Right atrium auricular region (tissue), 2 donors: ENCODE results near the gene AOC2. TPM values are rescaled to one million over a fixed set of nuclear protein-coding genes. Genes with fewer than 3 reads are reported as not detected.

Experiments used
- DNase-seq: peaks from one replicate; pipeline ENCODE4 v3.0.0-alpha.2; 2019; ENCODE audit warnings: low spot score
- H3K27ac ChIP-seq, 2 donors: fragments of 200-600 bp; sonication (generic); 1 replicate in 1 of 2; 2 replicates in 1 of 2; pipeline ENCODE4 v1.5.1; 2016 to 2019
- H3K27me3 ChIP-seq, 2 donors: fragments of 200-600 bp; sonication (generic); one replicate each; pipeline versions ENCODE4 v1.5.1 to v1.6.0; 2017 to 2019
- H3K36me3 ChIP-seq: fragments of 200-600 bp; sonication (generic); one replicate; pipeline ENCODE4 v1.5.1; 2016
- H3K4me1 ChIP-seq, 2 donors: fragments of 200-600 bp; sonication (generic); one replicate each; pipeline versions ENCODE4 v1.5.1 to v1.6.0; 2017 to 2019
- H3K4me3 ChIP-seq, 2 donors: fragments of 200-600 bp; sonication (generic); 1 replicate in 1 of 2; 2 replicates in 1 of 2; pipeline ENCODE4 v1.5.1; 2017 to 2019; ENCODE audit warnings: mild to moderate bottlenecking in 1 of 2, moderate library complexity in 1 of 2
- H3K9me3 ChIP-seq, 2 donors: fragments of 200-600 bp; sonication (generic); one replicate each; pipeline ENCODE4 v1.5.1; 2019
- total RNA-seq, 2 donors: library from RNA; depleted of rRNA; stranded (reverse); fragments of >200 nt; gene quantifications; one replicate each; pipeline ENCODE4 v1.1.0, GENCODE V29; 2016
- TF ChIP-seq, protein P1 (sequence below), 2 donors: fragments of 200-600 bp; sonication (generic); IDR thresholded peaks; one replicate each; pipeline ENCODE4 v1.5.1; 2019; ENCODE audit warnings: antibody characterized with exemption in 2 of 2

The AOC2 gene
- total RNA-seq, 2 donors from 2014 or later: 0.55 TPM; not detected in 1

DNA sequence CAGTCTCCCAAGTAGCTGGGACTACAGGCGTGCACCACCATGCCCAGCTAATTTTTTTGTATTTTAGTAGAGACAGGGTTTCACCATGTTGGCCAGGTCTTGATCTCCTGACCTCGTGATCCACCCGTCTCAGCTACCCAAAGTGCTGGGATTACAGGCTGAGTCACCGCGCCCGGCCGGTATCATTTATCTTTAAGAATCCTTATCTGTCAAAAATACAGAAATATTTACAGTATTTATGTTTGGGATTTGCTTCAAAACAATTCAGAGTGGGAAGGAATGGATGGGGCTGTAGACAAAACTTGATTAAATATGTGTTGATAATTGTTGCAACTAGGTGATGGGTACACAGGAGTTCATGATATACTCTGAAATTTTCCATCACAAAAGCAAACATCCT lies 23.2 kb upstream of the AOC2 start:
- H3K27me3 ChIP-seq: no peaks in the 10 kb centered on the region
- H3K4me3 ChIP-seq: no peak overlapping the region
- no peak overlapping the region for H3K27ac ChIP-seq
- H3K9me3 ChIP-seq: no peaks in the 10 kb centered on the region
- DNase-seq: no peak
- peaks cover 50% of the 10 kb centered on the region for H3K36me3 ChIP-seq
- TF ChIP-seq, protein P1, sequence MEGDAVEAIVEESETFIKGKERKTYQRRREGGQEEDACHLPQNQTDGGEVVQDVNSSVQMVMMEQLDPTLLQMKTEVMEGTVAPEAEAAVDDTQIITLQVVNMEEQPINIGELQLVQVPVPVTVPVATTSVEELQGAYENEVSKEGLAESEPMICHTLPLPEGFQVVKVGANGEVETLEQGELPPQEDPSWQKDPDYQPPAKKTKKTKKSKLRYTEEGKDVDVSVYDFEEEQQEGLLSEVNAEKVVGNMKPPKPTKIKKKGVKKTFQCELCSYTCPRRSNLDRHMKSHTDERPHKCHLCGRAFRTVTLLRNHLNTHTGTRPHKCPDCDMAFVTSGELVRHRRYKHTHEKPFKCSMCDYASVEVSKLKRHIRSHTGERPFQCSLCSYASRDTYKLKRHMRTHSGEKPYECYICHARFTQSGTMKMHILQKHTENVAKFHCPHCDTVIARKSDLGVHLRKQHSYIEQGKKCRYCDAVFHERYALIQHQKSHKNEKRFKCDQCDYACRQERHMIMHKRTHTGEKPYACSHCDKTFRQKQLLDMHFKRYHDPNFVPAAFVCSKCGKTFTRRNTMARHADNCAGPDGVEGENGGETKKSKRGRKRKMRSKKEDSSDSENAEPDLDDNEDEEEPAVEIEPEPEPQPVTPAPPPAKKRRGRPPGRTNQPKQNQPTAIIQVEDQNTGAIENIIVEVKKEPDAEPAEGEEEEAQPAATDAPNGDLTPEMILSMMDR (IDR thresholded peaks at IDR 0.05): no peak
- H3K4me1 ChIP-seq: peaks cover 0 to 16% of the 10 kb centered on the region in 2 donors

DNA sequence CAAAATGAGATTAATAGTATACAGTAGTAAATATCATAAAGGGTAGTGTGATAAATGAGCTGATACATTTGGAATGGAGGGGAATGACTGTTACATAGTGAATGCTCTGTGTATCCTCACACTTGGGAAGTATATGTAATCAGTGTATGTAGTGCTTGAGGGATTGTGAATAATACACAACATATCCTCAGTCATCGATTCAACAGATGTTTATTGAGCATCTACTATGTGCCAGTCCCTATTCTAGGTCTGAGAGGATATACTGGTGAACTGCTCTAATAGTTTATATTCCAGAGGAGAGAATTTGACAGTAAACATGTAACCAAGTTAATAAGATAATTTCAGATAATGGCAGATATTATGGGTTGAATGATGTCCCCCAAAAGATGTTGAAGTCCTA lies 16.9 kb upstream of the AOC2 start:
- Histone ChIP-seq H3K27me3 (no peaks in the 10 kb centered on the region), H3K36me3 (no peaks in the 10 kb centered on the region), H3K27ac (no peak overlapping the region), H3K4me1 (peaks cover 0 to 19% of the 10 kb centered on the region in 2 donors), H3K4me3 (no peak overlapping the region), H3K9me3 (no peaks in the 10 kb centered on the region)
- DNase-seq: no peak
- TF ChIP-seq, protein P1 (IDR thresholded peaks at IDR 0.05): no peak

DNA sequence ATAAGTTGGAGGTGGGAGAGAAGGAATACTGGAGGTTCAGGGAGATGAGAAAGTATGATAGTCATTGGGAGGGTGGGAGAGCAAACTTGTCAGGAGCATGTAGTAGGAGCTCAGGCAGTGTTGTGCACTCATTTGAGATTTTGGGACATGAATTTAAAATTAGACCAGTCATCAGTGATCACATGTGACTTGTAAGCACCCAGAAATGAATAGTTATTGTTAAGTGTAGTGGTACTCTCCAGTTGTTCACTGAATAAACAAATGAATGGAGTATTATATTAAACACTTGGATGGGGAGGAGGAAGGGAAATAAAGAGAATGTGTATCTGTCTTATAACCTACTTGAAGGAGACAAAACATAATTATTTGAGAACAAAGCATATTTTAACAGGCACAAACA lies 13.4 kb upstream of the AOC2 start:
- Histone ChIP-seq H3K9me3 (no peaks in the 10 kb centered on the region), H3K27me3 (no peaks in the 10 kb centered on the region), H3K27ac (no peak overlapping the region), H3K4me3 (no peak overlapping the region), H3K36me3 (peaks cover 4% of the 10 kb centered on the region), H3K4me1 (peaks cover 0 to 22% of the 10 kb centered on the region in 2 donors)
- no peak for DNase-seq
- TF ChIP-seq, protein P1 (IDR thresholded peaks at IDR 0.05): no peak

- DNase-seq: no peak
- Histone ChIP-seq H3K36me3 (peaks cover 15% of the 10 kb centered on the region), H3K4me1 (peaks cover 0 to 22% of the 10 kb centered on the region in 2 donors), H3K27ac (peak overlapping the region; percentile 85 to 89), H3K4me3 (peak overlapping the region; percentile 75 to 93), H3K27me3 (no peaks in the 10 kb centered on the region), H3K9me3 (no peaks in the 10 kb centered on the region)
- TF ChIP-seq, protein P1 (IDR thresholded peaks at IDR 0.05): no peak
Measured at GRCh38 chr17:42832213-42832933, 12.0 kb upstream of the AOC2 start.

GRCh38 chr17:42832934-42833766 lies 11.2 kb upstream of the AOC2 start, which contains the start of gene PSME3:
Gene PSME3 (plus strand): TSS chr17:42833397. CDS start chr17:42833632, 235 bp downstream.
- peaks cover 23% of the 10 kb centered on the region for H3K36me3 ChIP-seq
- H3K4me1 ChIP-seq: peaks cover 0 to 22% of the 10 kb centered on the region in 2 donors
- TF ChIP-seq, protein P1 (IDR thresholded peaks at IDR 0.05): no peak
- no peaks in the 10 kb centered on the region for H3K27me3 ChIP-seq
- peak; percentile 92 for DNase-seq
- H3K9me3 ChIP-seq: no peaks in the 10 kb centered on the region
- peak within 1 kb of the TSS; percentile 85 to 89 for H3K27ac ChIP-seq
- H3K4me3 ChIP-seq: peak within 1 kb of the TSS; percentile 75 to 93
